Neutrophil (primary cell): ENCODE measurements around the gene GASK1B.

ENCODE experiments used
- H3K27ac ChIP-seq: fragments of 200-600 bp; sonication (generic); 2 replicates; pipeline ENCODE4 v1.5.1; 2016; ENCODE audit warnings: mild to moderate bottlenecking, moderate library complexity
- H3K27me3 ChIP-seq: fragments of 200-600 bp; sonication (generic); 2 replicates; pipeline ENCODE4 v1.6.0; 2016; ENCODE audit warnings: mild to moderate bottlenecking
- H3K36me3 ChIP-seq: fragments of 200-600 bp; sonication (generic); 2 replicates; pipeline ENCODE4 v1.5.1; 2017
- H3K4me1 ChIP-seq, 2 experiments: fragments of 200-600 bp in 1 of 2; sonication (generic) in 1 of 2; 1 replicate in 1 of 2; 2 replicates in 1 of 2; pipeline versions ENCODE4 v1.5.1 to v1.6.1; 2013 to 2016; ENCODE audit warnings: low read depth in 1 of 2, low read length in 1 of 2, mild to moderate bottlenecking in 1 of 2, moderate library complexity in 1 of 2; ENCODE audit not compliant: control insufficient read depth in 1 of 2, insufficient read depth in 1 of 2
- H3K4me3 ChIP-seq, 2 experiments: fragments of 200-600 bp in 1 of 2; sonication (generic) in 1 of 2; 1 replicate in 1 of 2; 2 replicates in 1 of 2; pipeline ENCODE4 v1.5.1; 2013 to 2016; ENCODE audit warnings: low read depth in 1 of 2, low read length in 1 of 2, mild to moderate bottlenecking in 1 of 2, moderate library complexity in 1 of 2
- H3K9me3 ChIP-seq: fragments of 200-600 bp; sonication (generic); 2 replicates; pipeline ENCODE4 v1.5.1; 2016
- CTCF ChIP-seq: fragments of 200-600 bp; sonication (generic); IDR thresholded peaks from 2 replicates; pipeline ENCODE4 v1.5.1; 2016; ENCODE audit warnings: antibody characterized with exemption

The GASK1B gene

GRCh38 chr4:158202481-158202880 lies 29.7 kb upstream of the GASK1B start:
- Histone ChIP-seq H3K4me1 (no peaks in the 10 kb centered on the region), H3K27ac (no peak overlapping the region), H3K9me3 (no peaks in the 10 kb centered on the region), H3K36me3 (no peaks in the 10 kb centered on the region), H3K27me3 (no peaks in the 10 kb centered on the region), H3K4me3 (no peak overlapping the region)
- no peak for TF ChIP-seq CTCF

- Histone ChIP-seq H3K27ac (no peak overlapping the region), H3K36me3 (no peaks in the 10 kb centered on the region), H3K4me3 (no peak overlapping the region), H3K4me1 (no peaks in the 10 kb centered on the region), H3K27me3 (no peaks in the 10 kb centered on the region), H3K9me3 (no peaks in the 10 kb centered on the region)
- no peak for TF ChIP-seq CTCF
Measured at GRCh38 chr4:158201876-158202275, 29.1 kb upstream of the GASK1B start.

GRCh38 chr4:158201322-158201721 lies 28.5 kb upstream of the GASK1B start:
- no peaks in the 10 kb centered on the region for H3K9me3 ChIP-seq
- H3K36me3 ChIP-seq = no peaks in the 10 kb centered on the region
- no peaks in the 10 kb centered on the region for H3K27me3 ChIP-seq
- no peak for TF ChIP-seq CTCF
- H3K27ac ChIP-seq = no peak overlapping the region
- no peaks in the 10 kb centered on the region for H3K4me1 ChIP-seq
- H3K4me3 ChIP-seq = no peak overlapping the region

GRCh38 chr4:158200214-158200613 lies 27.4 kb upstream of the GASK1B start:
- no peaks in the 10 kb centered on the region for H3K36me3 ChIP-seq
- H3K4me3 ChIP-seq = no peak overlapping the region
- H3K27me3 ChIP-seq = no peaks in the 10 kb centered on the region
- no peaks in the 10 kb centered on the region for H3K9me3 ChIP-seq
- no peaks in the 10 kb centered on the region for H3K4me1 ChIP-seq
- TF ChIP-seq CTCF = no peak
- H3K27ac ChIP-seq = no peak overlapping the region

- no peak overlapping the region for H3K27ac ChIP-seq
- no peaks in the 10 kb centered on the region for H3K9me3 ChIP-seq
- no peak overlapping the region for H3K4me3 ChIP-seq
- no peak for TF ChIP-seq CTCF
- H3K4me1 ChIP-seq = no peaks in the 10 kb centered on the region
- H3K36me3 ChIP-seq = no peaks in the 10 kb centered on the region
- no peaks in the 10 kb centered on the region for H3K27me3 ChIP-seq
Measured at GRCh38 chr4:158197194-158197776, 24.5 kb upstream of the GASK1B start.

- no peak for TF ChIP-seq CTCF
- H3K27ac ChIP-seq = no peak overlapping the region
- H3K36me3 ChIP-seq = no peaks in the 10 kb centered on the region
- no peak overlapping the region for H3K4me3 ChIP-seq
- H3K4me1 ChIP-seq = peaks cover 6 to 8% of the 10 kb centered on the region in 2 experiments
- no peaks in the 10 kb centered on the region for H3K9me3 ChIP-seq
- no peaks in the 10 kb centered on the region for H3K27me3 ChIP-seq
Measured at GRCh38 chr4:158195297-158195696, 22.5 kb upstream of the GASK1B start.
